Measurements from ENCODE around the gene TMEM158.

Gene TMEM158

GRCh38 chr3:45226206-45226915 is at the start of gene TMEM158:
TSS of gene TMEM158 (minus strand) at chr3:45226287. CDS start at chr3:45226027, 260 bp downstream.
- DNase-seq = peak; percentile 89 to 93

- DNase-seq = no peak
These were observed 49.1 kb upstream of the TMEM158 start for GRCh38 chr3:45275006-45275704.

GRCh38 chr3:45273681-45274515 is 47.8 kb upstream of the TMEM158 start:
- peak; percentile 69 to 77 for DNase-seq

- DNase-seq = no peak
These were observed 46.9 kb upstream of the TMEM158 start for GRCh38 chr3:45272828-45273470.

- no peak for DNase-seq
These were observed 46.1 kb upstream of the TMEM158 start for GRCh38 chr3:45272032-45272810.

GRCh38 chr3:45269952-45270351 is 43.9 kb upstream of the TMEM158 start:
- no peak for DNase-seq

- no peak for DNase-seq
These were observed 41.0 kb upstream of the TMEM158 start for GRCh38 chr3:45267097-45267496.

- peak in 1 of 2 donors; percentile 18 for DNase-seq
These were observed 35.4 kb upstream of the TMEM158 start for GRCh38 chr3:45261333-45262110.

GRCh38 chr3:45259133-45259532 is 33.0 kb upstream of the TMEM158 start:
- peak; percentile 52 to 89 for DNase-seq

- DNase-seq = peak; percentile 71 to 79
These were observed 32.2 kb upstream of the TMEM158 start for GRCh38 chr3:45258317-45258716.

GRCh38 chr3:45253316-45253715 is 27.2 kb upstream of the TMEM158 start:
- DNase-seq = no peak

GRCh38 chr3:45252826-45253225 is 26.7 kb upstream of the TMEM158 start:
- peak; percentile 21 to 50 for DNase-seq

- DNase-seq = no peak
These were observed 23.3 kb upstream of the TMEM158 start for GRCh38 chr3:45249391-45249790.

- no peak for DNase-seq
These were observed 20.2 kb upstream of the TMEM158 start for GRCh38 chr3:45246241-45246640.

- no peak for DNase-seq
These were observed 18.3 kb upstream of the TMEM158 start for GRCh38 chr3:45244356-45244755.

GRCh38 chr3:45241206-45241605 is 15.1 kb upstream of the TMEM158 start:
- no peak for DNase-seq

- no peak for DNase-seq
These were observed 14.2 kb upstream of the TMEM158 start for GRCh38 chr3:45240292-45240691.

- DNase-seq = no peak
These were observed 13.2 kb upstream of the TMEM158 start for GRCh38 chr3:45239254-45239653.

- no peak for DNase-seq
These were observed 10.9 kb upstream of the TMEM158 start for GRCh38 chr3:45236964-45237363.

GRCh38 chr3:45235409-45235808 is 9.3 kb upstream of the TMEM158 start:
- DNase-seq = no peak

GRCh38 chr3:45234250-45234649 is 8.2 kb upstream of the TMEM158 start:
- DNase-seq = no peak
